SKM-1 treated with dmso at 0.1 percent for 144 hours (cell line): ENCODE results near the gene HS3ST4.

ENCODE experiments used
- DNase-seq: peaks from one replicate; lab custom pipeline; 2025; ENCODE audit not compliant: unreplicated experiment; lab: John Stamatoyannopoulos, UW

Gene HS3ST4

GRCh38 chr16:25886598-25886997 is 194.8 kb downstream of the HS3ST4 start:
- no peak for DNase-seq

- no peak for DNase-seq
Measured at GRCh38 chr16:25888868-25889267, 197.1 kb downstream of the HS3ST4 start.

- no peak for DNase-seq
Measured at GRCh38 chr16:25893332-25893731, 201.6 kb downstream of the HS3ST4 start.

GRCh38 chr16:25894093-25894492 is 202.3 kb downstream of the HS3ST4 start:
- no peak for DNase-seq

GRCh38 chr16:25895380-25895779 is 203.6 kb downstream of the HS3ST4 start:
- no peak for DNase-seq

GRCh38 chr16:25896411-25896810 is 204.7 kb downstream of the HS3ST4 start:
- no peak for DNase-seq

- no peak for DNase-seq
Measured at GRCh38 chr16:25897702-25898101, 205.9 kb downstream of the HS3ST4 start.

- DNase-seq = no peak
Measured at GRCh38 chr16:25905810-25906209, 214.1 kb downstream of the HS3ST4 start.

- DNase-seq = no peak
Measured at GRCh38 chr16:25910971-25911370, 219.2 kb downstream of the HS3ST4 start.

- DNase-seq = no peak
Measured at GRCh38 chr16:25912321-25912720, 220.6 kb downstream of the HS3ST4 start.

GRCh38 chr16:25914357-25914962 is 222.7 kb downstream of the HS3ST4 start:
- DNase-seq = no peak

- no peak for DNase-seq
Measured at GRCh38 chr16:25916037-25916436, 224.3 kb downstream of the HS3ST4 start.

- no peak for DNase-seq
Measured at GRCh38 chr16:25922438-25922837, 230.7 kb downstream of the HS3ST4 start.

- DNase-seq = no peak
Measured at GRCh38 chr16:25925421-25925820, 233.7 kb downstream of the HS3ST4 start.

GRCh38 chr16:25931473-25932035 is 239.8 kb downstream of the HS3ST4 start:
- no peak for DNase-seq

GRCh38 chr16:25941800-25942499 is 250.2 kb downstream of the HS3ST4 start:
- no peak for DNase-seq

- DNase-seq = no peak
Measured at GRCh38 chr16:25950586-25951281, 259.0 kb downstream of the HS3ST4 start.

GRCh38 chr16:25951999-25952398 is 260.2 kb downstream of the HS3ST4 start:
- no peak for DNase-seq

- no peak for DNase-seq
Measured at GRCh38 chr16:25952983-25953382, 261.2 kb downstream of the HS3ST4 start.

GRCh38 chr16:25957707-25958106 is 265.9 kb downstream of the HS3ST4 start:
- no peak for DNase-seq

GRCh38 chr16:25959221-25959620 is 267.5 kb downstream of the HS3ST4 start:
- no peak for DNase-seq
